CD14-positive monocyte (primary cell): Measurements from ENCODE around the gene SGO2. TPM values are rescaled to one million over a fixed set of nuclear protein-coding genes. Genes with fewer than 3 reads are reported as not detected.

Experiments used
- DNase-seq, 3 donors: peaks; one replicate each; pipeline ENCODE4 v3.0.0-alpha.2; 2011 to 2022
- H2AFZ ChIP-seq: 2 replicates; pipeline ENCODE4 v1.6.0; 2012; ENCODE audit warnings: mild to moderate bottlenecking, low read depth, low read length, inconsistent platforms; ENCODE audit not compliant: insufficient read depth, poor library complexity, severe bottlenecking
- H3K27ac ChIP-seq, 2 donors: 1 replicate in 1 of 2; 2 replicates in 1 of 2; pipeline ENCODE4 v1.5.1; 2012 to 2013; ENCODE audit warnings: low read length in 2 of 2, control low read depth in 1 of 2, inconsistent platforms in 1 of 2, low read depth in 1 of 2, mild to moderate bottlenecking in 1 of 2
- H3K27me3 ChIP-seq, 2 donors: one replicate each; pipeline versions ENCODE4 v1.6.0 to v1.6.1; 2011 to 2013; ENCODE audit warnings: low read length in 2 of 2; ENCODE audit not compliant: control insufficient read depth in 2 of 2, insufficient read depth in 2 of 2
- H3K36me3 ChIP-seq, 2 donors: replicated peaks in 1 of 2; 1 replicate in 1 of 2; 2 replicates in 1 of 2; pipeline versions ENCODE4 v1.5.1 to v1.6.1; 2012 to 2013; ENCODE audit warnings: low read length in 2 of 2, control low read depth in 1 of 2, inconsistent platforms in 1 of 2, mild to moderate bottlenecking in 1 of 2; ENCODE audit not compliant: insufficient read depth in 2 of 2, control insufficient read depth in 1 of 2
- H3K4me1 ChIP-seq, 2 donors: 1 replicate in 1 of 2; 2 replicates in 1 of 2; pipeline versions ENCODE4 v1.5.1 to v1.6.1; 2012 to 2013; ENCODE audit warnings: low read length in 2 of 2, control low read depth in 1 of 2, inconsistent platforms in 1 of 2, mild to moderate bottlenecking in 1 of 2, moderate library complexity in 1 of 2; ENCODE audit not compliant: insufficient read depth in 2 of 2, control insufficient read depth in 1 of 2
- H3K4me2 ChIP-seq: replicated peaks from 2 replicates; pipeline ENCODE3; 2012; ENCODE audit warnings: low read length, moderate library complexity, mild to moderate bottlenecking; ENCODE audit not compliant: poor library complexity, severe bottlenecking; ENCODE audit errors: extremely low read depth
- H3K4me3 ChIP-seq, 3 experiments: fragments of 200-600 bp in 1 of 3; sonication (generic) in 1 of 3; replicated peaks in 1 of 3; 1 replicate in 2 of 3; 2 replicates in 1 of 3; pipeline ENCODE4 v1.5.1; 2011 to 2013; ENCODE audit warnings: low read length in 3 of 3, mild to moderate bottlenecking in 3 of 3, control low read depth in 2 of 3, low read depth in 2 of 3, inconsistent platforms in 1 of 3, moderate library complexity in 1 of 3
- H3K79me2 ChIP-seq: 2 replicates; pipeline ENCODE4 v1.6.0; 2012; ENCODE audit warnings: mild to moderate bottlenecking, control low read depth, inconsistent platforms, low read length, moderate library complexity; ENCODE audit not compliant: insufficient read depth
- H3K9ac ChIP-seq: 2 replicates; pipeline ENCODE4 v1.6.0; 2017; ENCODE audit warnings: low read length, mild to moderate bottlenecking; ENCODE audit not compliant: insufficient read depth, poor library complexity, severe bottlenecking
- H3K9me3 ChIP-seq, 2 donors: replicated peaks in 1 of 2; 1 replicate in 1 of 2; 2 replicates in 1 of 2; pipeline versions ENCODE4 v1.5.1 to v1.6.1; 2012 to 2013; ENCODE audit warnings: low read length in 2 of 2, control low read depth in 1 of 2; ENCODE audit not compliant: control insufficient read depth in 1 of 2, insufficient read depth in 1 of 2
- H4K20me1 ChIP-seq: 2 replicates; pipeline ENCODE4 v1.6.0; 2012; ENCODE audit warnings: mild to moderate bottlenecking, low read length, control low read depth, moderate library complexity; ENCODE audit not compliant: insufficient read depth
- H3K27ac Mint-ChIP-seq, 7 donors: one replicate each; pipeline ENCODE4 v1.8.0; 2020; ENCODE audit warnings: mild to moderate bottlenecking in 7 of 7, mixed read lengths in 7 of 7, moderate library complexity in 6 of 7, inconsistent platforms in 2 of 7
- H3K27me3 Mint-ChIP-seq, 3 donors: one replicate each; pipeline ENCODE4 v1.8.0; 2021 to 2022; ENCODE audit warnings: low read depth in 3 of 3, mild to moderate bottlenecking in 3 of 3, mixed read lengths in 3 of 3, moderate library complexity in 3 of 3, inconsistent platforms in 1 of 3
- H3K36me3 Mint-ChIP-seq, 2 donors: one replicate each; pipeline ENCODE4 v1.8.0; 2020; ENCODE audit warnings: mixed read lengths in 2 of 2, inconsistent platforms in 1 of 2, mild to moderate bottlenecking in 1 of 2
- H3K4me1 Mint-ChIP-seq: one replicate; pipeline ENCODE4 v1.8.0; 2020; ENCODE audit warnings: mild to moderate bottlenecking, mixed read lengths
- H3K4me3 Mint-ChIP-seq, 2 donors: one replicate each; pipeline ENCODE4 v1.8.0; 2020; ENCODE audit warnings: mild to moderate bottlenecking in 2 of 2, mixed read lengths in 2 of 2, moderate library complexity in 1 of 2
- H3K9me3 Mint-ChIP-seq, 7 donors: one replicate each; pipeline ENCODE4 v1.8.0; 2020 to 2022; ENCODE audit warnings: mixed read lengths in 7 of 7, mild to moderate bottlenecking in 6 of 7, moderate library complexity in 6 of 7, inconsistent platforms in 2 of 7
- CTCF ChIP-seq: fragments of 200-600 bp; IDR thresholded peaks from one replicate; pipeline ENCODE4 v1.8.0; 2022; ENCODE audit warnings: antibody characterized with exemption, mild to moderate bottlenecking
- WGBS: methylation state at CpG from one replicate; pipeline ENCODE4 v1.1.5; 2013; ENCODE audit warnings: missing lambda C conversion rate; ENCODE audit not compliant: insufficient coverage; 5-methylcytosine and 5-hydroxymethylcytosine counted together
- intact Hi-C, 2 donors: fragments of 100-400 bp; cut with micrococcal nuclease; formaldehyde crosslinking; loops; one replicate each; pipeline versions ENCODE4 v1.15.0 to v1.15.1; 2023
- polyA plus RNA-seq, 3 donors: library from polyadenylated mRNA; depleted of rRNA in 1 of 3; unstranded in 2 of 3; stranded (reverse) in 1 of 3; fragments of 300-500 nt in 2 of 3; fragments of >200 nt in 1 of 3; fragmentation: Illumina TruSeq in 2 of 3; gene quantifications; 1 replicate in 2 of 3; 2 replicates in 1 of 3; pipeline ENCODE4 v1.2.3, GENCODE V29; 2012 to 2021

The SGO2 gene
- polyA plus RNA-seq, 3 donors = 0.49 to 1.5 (median 1.4) TPM

- Mint-ChIP-seq H3K9me3 (no peaks in the 10 kb centered on the region), H3K27me3 (no peaks in the 10 kb centered on the region), H3K27ac (peak overlapping the region in 1 of 7 donors; percentile 6), H3K4me3 (no peak overlapping the region), H3K36me3 (no peaks in the 10 kb centered on the region), H3K4me1 (peaks cover 39% of the 10 kb centered on the region)
- no peaks in the 10 kb centered on the region for H4K20me1 ChIP-seq
- H3K9ac ChIP-seq = no peak overlapping the region
- no peaks in the 10 kb centered on the region for H3K79me2 ChIP-seq
- H3K27ac ChIP-seq = no peak overlapping the region
- intact Hi-C loops = loop anchor here in 1 of 2 donors (10.0 kb wide), 1 partner anchor 197 kb away; the partner anchor contains the start of gene BZW1
- H3K4me3 ChIP-seq = no peak overlapping the region
- H3K36me3 ChIP-seq = no peaks in the 10 kb centered on the region
- no peak overlapping the region for H3K4me2 ChIP-seq
- no CpG with 5 or more reads among the region's 3 CpGs for WGBS
- peaks cover 36 to 43% of the 10 kb centered on the region in 2 donors for H3K4me1 ChIP-seq
- no peaks in the 10 kb centered on the region for H3K27me3 ChIP-seq
- no peak for DNase-seq
- no peak for TF ChIP-seq CTCF
- H3K9me3 ChIP-seq = no peaks in the 10 kb centered on the region
- H2AFZ ChIP-seq = no peak overlapping the region
These were observed 92.0 kb downstream of the SGO2 start for GRCh38 chr2:200618054-200618419.

DNA sequence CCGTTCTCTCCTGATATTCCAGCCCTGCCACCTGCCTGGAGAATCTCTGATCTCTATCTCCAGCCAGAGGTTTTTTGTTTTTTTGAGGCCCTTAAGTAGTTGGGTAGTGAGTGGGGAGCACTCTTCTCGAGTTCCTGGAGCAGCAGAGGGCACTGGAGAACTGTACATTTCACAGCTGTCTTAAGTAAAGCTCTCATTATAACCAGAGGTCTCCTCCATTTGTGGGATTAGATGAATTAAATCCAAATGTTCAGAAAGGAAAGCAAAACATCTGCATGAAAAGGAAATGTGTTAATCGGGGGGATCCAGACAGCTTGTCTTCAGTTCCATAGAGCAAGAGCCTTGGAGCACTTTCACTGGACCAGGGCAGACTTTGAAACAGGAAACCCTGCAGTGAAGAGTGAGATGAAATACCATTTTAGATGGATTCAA lies 92.6 kb downstream of the SGO2 start:
- Mint-ChIP-seq H3K4me3 (peak overlapping the region in 1 of 2 donors; percentile 33), H3K9me3 (peaks cover 0 to 1% (median 0%) of the 10 kb centered on the region in 7 donors), H3K27me3 (no peaks in the 10 kb centered on the region), H3K27ac (no peak overlapping the region), H3K36me3 (no peaks in the 10 kb centered on the region), H3K4me1 (peaks cover 39% of the 10 kb centered on the region)
- intact Hi-C loops = loop anchor here in 1 of 2 donors (10.0 kb wide), 1 partner anchor 196 kb away; the partner anchor contains the start of gene BZW1
- H4K20me1 ChIP-seq = no peaks in the 10 kb centered on the region
- no peaks in the 10 kb centered on the region for H3K9me3 ChIP-seq
- peak overlapping the region; percentile 59 for H2AFZ ChIP-seq
- peak in 1 of 3 donors; percentile 21 for DNase-seq
- H3K9ac ChIP-seq = no peak overlapping the region
- WGBS = 0% methylated on average over 1 of the region's 3 CpGs
- TF ChIP-seq CTCF = peak; percentile 23
- no peaks in the 10 kb centered on the region for H3K27me3 ChIP-seq
- H3K79me2 ChIP-seq = no peaks in the 10 kb centered on the region
- H3K27ac ChIP-seq = peak overlapping the region in 1 of 2 donors; percentile 5
- H3K4me2 ChIP-seq = no peak overlapping the region
- H3K36me3 ChIP-seq = no peaks in the 10 kb centered on the region
- peaks cover 36 to 43% of the 10 kb centered on the region in 2 donors for H3K4me1 ChIP-seq
- H3K4me3 ChIP-seq = no peak overlapping the region
